ENCODE results near the gene ACYP1. TPM values are rescaled to one million over a fixed set of nuclear protein-coding genes. Genes with fewer than 3 reads are reported as not detected.
A peak's percentile ranks its signal among the peaks of the same experiment; 100 is the strongest.

ACYP1 gene
- total RNA-seq, 2 experiments from 2014 or later, result 65.0 to 97.5 TPM

GRCh38 chr14:75003250-75004027 lies 60.4 kb downstream of the ACYP1 start:
- BruUV-seq (replicated peaks), result TSS peak; percentile 70
- peaks cover 45% of the 10 kb centered on the region for H3K36me3 ChIP-seq (ENCODE audit: insufficient read depth, low read length)

More at GRCh38 chr14:75003250-75004027, 60.4 kb downstream of the ACYP1 start:
- intact Hi-C loops (cut with micrococcal nuclease; ENCODE audit: unreplicated experiment), result no loop called here
- peaks cover 15% of the 10 kb centered on the region for H3K4me1 ChIP-seq (ENCODE audit: insufficient read depth, low read length, poor library complexity, severe bottlenecking)
- peak overlapping the region; percentile 92 for H3K4me3 ChIP-seq (ENCODE audit: low read depth, low read length, poor library complexity, severe bottlenecking)
- H3K9me2 ChIP-seq (ENCODE audit: insufficient read depth, low read length), result no peaks in the 10 kb centered on the region
- H3K79me2 ChIP-seq (ENCODE audit: insufficient read depth, low read depth, low read length), result peaks cover 22% of the 10 kb centered on the region
- peaks cover 12% of the 10 kb centered on the region; the same call in 1 of the 2 replicates for H3K9me3 ChIP-seq (ENCODE audit: low read length)
- ChIA-PET CTCF (ENCODE audit: unreplicated experiment) (interaction anchor here (1.4 kb wide), 1 partner anchor 19 kb away, joined by 3 read pairs; no protein-coding TSS in a partner anchor), POLR2A (interaction anchor here (0.9 to 1.6 kb wide), 10 partner anchors 11 to 121 kb away, joined by 3 to 6 read pairs (median 3); partner anchors contain the start of gene RPS6KL1)
- peak overlapping the region; percentile 81 for H3K4me2 ChIP-seq (ENCODE audit: low read length)
- no peaks in the 10 kb centered on the region for H4K20me1 ChIP-seq (ENCODE audit: insufficient read depth, low read length)
- peak overlapping the region; percentile 59 for H2AFZ ChIP-seq (ENCODE audit: low read length)
- peak overlapping the region; percentile 26 for H3K27ac ChIP-seq (ENCODE audit: low read depth, low read length, poor library complexity, severe bottlenecking)
- peak; percentile 6 for DNase-seq (ENCODE audit: low spot score)
- no peak for TF ChIP-seq CTCF (conservative IDR thresholded peaks at IDR 0.05; ENCODE audit: low read length)
- TF ChIP-seq EZH2phosphoT487 (IDR thresholded peaks at IDR 0.05; ENCODE audit: borderline replicate concordance, low read depth, low read length), result no peak

Small RNA genes within 50 kb of the gene (small RNA-seq; reads per million reads assigned to genes)
- gene RNU6-689P, result not detected

Other genes with a start within 250 kb of the ACYP1 start
- 0.35 and 0.51 TPM in 2 replicates for gene PROX2, start 187.9 kb downstream of the ACYP1 start, total RNA-seq (2014; rRNA removed; shearing (Covaris generic))
- 0.74 and 0.76 TPM in 2 replicates for gene PROX2, start 187.9 kb downstream of the ACYP1 start, total RNA-seq (2022)
- 70.2 and 74.4 TPM in 2 replicates for gene DLST, start 182.1 kb downstream of the ACYP1 start, total RNA-seq (2014; rRNA removed; shearing (Covaris generic))
- 95.1 and 95.7 TPM in 2 replicates for gene DLST, start 182.1 kb downstream of the ACYP1 start, total RNA-seq (2022)
- gene RPS6KL1, start 140.8 kb downstream of the ACYP1 start, total RNA-seq (2014; rRNA removed; shearing (Covaris generic)), result 6.1 and 11.3 TPM in 2 replicates
- gene RPS6KL1, start 140.8 kb downstream of the ACYP1 start, total RNA-seq (2022), result 14.0 and 15.3 TPM in 2 replicates
- gene PGF, start 108.4 kb downstream of the ACYP1 start, total RNA-seq (2014; rRNA removed; shearing (Covaris generic)), result 0.09 and 0.13 TPM in 2 replicates
- gene PGF, start 108.4 kb downstream of the ACYP1 start, total RNA-seq (2022), result 0.19 TPM in 1 of 2 replicates, not detected in the other
- gene EIF2B2, start 61.1 kb downstream of the ACYP1 start, total RNA-seq (2014; rRNA removed; shearing (Covaris generic)), result 33.5 and 42.0 TPM in 2 replicates
- gene EIF2B2, start 61.1 kb downstream of the ACYP1 start, total RNA-seq (2022), result 49.8 and 53.8 TPM in 2 replicates
- gene MLH3, start 12.6 kb downstream of the ACYP1 start, total RNA-seq (2014; rRNA removed; shearing (Covaris generic)), result 5.1 and 6.6 TPM in 2 replicates
- gene MLH3, start 12.6 kb downstream of the ACYP1 start, total RNA-seq (2022), result 6.1 and 6.7 TPM in 2 replicates
- gene ZC2HC1C, start 5.6 kb upstream of the ACYP1 start, total RNA-seq (2014; rRNA removed; shearing (Covaris generic)), result 3.2 and 3.4 TPM in 2 replicates
- gene ZC2HC1C, start 5.6 kb upstream of the ACYP1 start, total RNA-seq (2022), result 1.2 and 3.7 TPM in 2 replicates
- gene NEK9, start 63.0 kb upstream of the ACYP1 start, total RNA-seq (2014; rRNA removed; shearing (Covaris generic)), result 58.3 and 65.8 TPM in 2 replicates
- gene NEK9, start 63.0 kb upstream of the ACYP1 start, total RNA-seq (2022), result 82.6 and 86.4 TPM in 2 replicates
- gene TMED10, start 112.6 kb upstream of the ACYP1 start, total RNA-seq (2014; rRNA removed; shearing (Covaris generic)), result 63.1 and 129 TPM in 2 replicates
- gene TMED10, start 112.6 kb upstream of the ACYP1 start, total RNA-seq (2022), result 221 and 232 TPM in 2 replicates
- gene FOS, start 214.8 kb upstream of the ACYP1 start, total RNA-seq (2014; rRNA removed; shearing (Covaris generic)), result 12.4 and 16.9 TPM in 2 replicates
- gene FOS, start 214.8 kb upstream of the ACYP1 start, total RNA-seq (2022), result 3.3 and 4.6 TPM in 2 replicates